Activated T-helper 17 cell treated with anti-CD3 and anti-CD28 coated beads, Interleukin-2, amount 50 U/mL, for 72 hours (primary cell): ENCODE data around the gene PHLDA2. TPM values are rescaled to one million over a fixed set of nuclear protein-coding genes. Genes with fewer than 3 reads are reported as not detected.
A peak's percentile ranks its signal among the peaks of the same experiment; 100 is the strongest.
"Not testable (repeated sequence)": the region's sequence is repeated elsewhere in the genome, so short reads cannot be mapped to it uniquely, and the experiment has no call there.

Source experiments
- ATAC-seq: fragments of 150-1000 bp; cut with Tn5 transposase; replicated peaks from 2 replicates; pipeline ENCODE4 v1.10.0; 2021; ENCODE audit warnings: mild to moderate bottlenecking, moderate library complexity
- H3K27ac Mint-ChIP-seq: one replicate; pipeline ENCODE4 v1.8.0; 2022; ENCODE audit warnings: mixed read lengths
- H3K27me3 Mint-ChIP-seq: one replicate; pipeline ENCODE4 v1.8.0; 2022; ENCODE audit warnings: mixed read lengths
- H3K36me3 Mint-ChIP-seq: one replicate; pipeline ENCODE4 v1.8.0; 2022; ENCODE audit warnings: low read depth, mild to moderate bottlenecking, mixed read lengths
- H3K4me1 Mint-ChIP-seq: one replicate; pipeline ENCODE4 v1.8.0; 2022; ENCODE audit warnings: mixed read lengths
- H3K4me3 Mint-ChIP-seq: one replicate; pipeline ENCODE4 v1.8.0; 2022; ENCODE audit warnings: mild to moderate bottlenecking, mixed read lengths
- H3K9me3 Mint-ChIP-seq: one replicate; pipeline ENCODE4 v1.8.0; 2022; ENCODE audit warnings: mixed read lengths
- total RNA-seq, 2 donors: library from RNA; stranded (reverse); gene quantifications; one replicate each; pipeline ENCODE4 v1.2.3, GENCODE V29; 2022

Gene PHLDA2
- total RNA-seq, 2 donors from 2014 or later: 5.6 to 9.1 TPM

DNA sequence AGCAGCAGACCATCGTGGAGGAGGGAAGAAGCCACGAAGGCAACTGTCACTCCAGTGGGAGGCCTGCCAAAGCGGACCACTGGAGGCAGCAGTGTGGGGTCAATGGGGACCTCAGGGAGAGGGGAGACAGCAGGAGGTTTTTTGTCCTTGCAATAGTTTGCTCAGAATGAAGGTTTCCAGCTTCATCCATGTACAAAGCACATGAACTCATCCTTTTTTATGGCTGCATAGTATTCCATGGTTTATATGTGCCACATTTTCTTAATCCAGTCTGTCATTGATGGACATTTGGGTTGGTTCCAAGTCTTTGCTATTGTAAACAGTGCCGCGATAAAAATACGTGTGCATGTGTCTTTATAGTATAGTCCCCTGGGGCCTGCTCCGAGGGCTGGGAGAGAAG, 23.9 kb downstream of the PHLDA2 start:
- not testable (repeated sequence) for H3K9me3 Mint-ChIP-seq, H3K4me3 Mint-ChIP-seq, H3K27ac Mint-ChIP-seq, H3K27me3 Mint-ChIP-seq, H3K36me3 Mint-ChIP-seq, H3K4me1 Mint-ChIP-seq, ATAC-seq

DNA sequence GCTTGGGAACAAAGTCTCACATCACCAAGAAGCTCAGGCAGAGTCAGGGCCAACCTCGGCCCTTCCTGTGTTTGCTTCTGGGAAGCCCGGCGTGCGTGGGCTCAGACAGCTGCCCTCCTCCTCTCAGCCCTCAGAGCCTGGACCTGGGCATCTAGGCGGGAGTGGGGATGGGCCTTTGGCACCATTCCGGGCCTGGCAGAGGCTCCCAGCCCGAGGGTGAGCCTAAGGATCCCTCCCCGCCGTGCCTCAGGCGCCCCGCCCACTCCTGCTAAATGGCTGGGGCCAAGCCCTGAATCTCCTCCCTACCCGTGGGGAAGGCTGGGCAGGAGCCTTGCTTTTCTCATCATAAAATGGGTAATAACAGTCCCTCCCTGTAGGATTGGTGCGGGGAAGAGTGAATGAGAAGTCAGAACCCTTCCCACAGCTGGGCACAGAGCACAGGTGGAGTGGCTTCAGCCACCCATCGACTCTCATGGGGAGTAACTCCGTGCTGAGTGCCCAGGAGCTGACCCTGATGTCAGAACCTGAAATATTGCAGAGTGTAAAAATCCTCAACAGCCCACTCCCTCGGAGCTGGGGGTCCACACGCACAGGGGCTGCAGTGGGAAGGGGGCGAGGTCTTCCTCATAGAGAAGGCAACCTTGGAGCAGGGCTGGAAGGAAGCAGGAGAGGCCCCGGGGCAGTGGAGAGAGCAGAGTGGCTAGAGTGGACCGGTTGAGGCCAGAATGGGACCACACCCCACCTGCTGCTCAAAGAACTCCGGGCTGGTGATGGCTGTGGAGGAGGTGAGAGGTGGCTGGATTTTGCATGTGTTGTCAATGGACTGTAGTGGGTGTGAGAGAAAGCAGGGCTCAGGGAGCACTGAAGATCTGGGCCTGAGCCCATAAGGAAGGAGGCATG, 24.8 kb downstream of the PHLDA2 start:
- Mint-ChIP-seq H3K4me3 (peak overlapping the region; percentile 68), H3K9me3 (no peaks in the 10 kb centered on the region), H3K27ac (no peak overlapping the region), H3K36me3 (no peaks in the 10 kb centered on the region), H3K27me3 (no peaks in the 10 kb centered on the region), H3K4me1 (peaks cover 9% of the 10 kb centered on the region)
- no peak for ATAC-seq

DNA sequence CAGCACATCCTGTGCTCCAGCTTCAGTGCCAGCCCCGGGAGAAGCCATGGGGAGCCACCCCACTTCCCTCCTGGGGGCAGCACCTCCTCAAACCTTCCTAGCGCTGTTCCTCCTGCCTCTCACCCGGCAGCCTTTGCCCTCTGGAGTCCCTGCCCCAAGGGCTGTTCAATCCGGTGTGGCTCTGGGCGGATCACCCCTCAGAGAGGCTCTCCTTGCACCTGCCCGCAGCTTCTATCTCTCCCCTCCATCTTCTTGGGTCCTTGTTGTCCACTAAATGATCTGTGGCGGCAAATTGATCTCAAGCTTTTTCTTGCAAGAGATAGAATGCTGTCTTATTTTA, 25.6 kb downstream of the PHLDA2 start:
- H3K27me3 Mint-ChIP-seq: no peaks in the 10 kb centered on the region
- no peaks in the 10 kb centered on the region for H3K36me3 Mint-ChIP-seq

DNA sequence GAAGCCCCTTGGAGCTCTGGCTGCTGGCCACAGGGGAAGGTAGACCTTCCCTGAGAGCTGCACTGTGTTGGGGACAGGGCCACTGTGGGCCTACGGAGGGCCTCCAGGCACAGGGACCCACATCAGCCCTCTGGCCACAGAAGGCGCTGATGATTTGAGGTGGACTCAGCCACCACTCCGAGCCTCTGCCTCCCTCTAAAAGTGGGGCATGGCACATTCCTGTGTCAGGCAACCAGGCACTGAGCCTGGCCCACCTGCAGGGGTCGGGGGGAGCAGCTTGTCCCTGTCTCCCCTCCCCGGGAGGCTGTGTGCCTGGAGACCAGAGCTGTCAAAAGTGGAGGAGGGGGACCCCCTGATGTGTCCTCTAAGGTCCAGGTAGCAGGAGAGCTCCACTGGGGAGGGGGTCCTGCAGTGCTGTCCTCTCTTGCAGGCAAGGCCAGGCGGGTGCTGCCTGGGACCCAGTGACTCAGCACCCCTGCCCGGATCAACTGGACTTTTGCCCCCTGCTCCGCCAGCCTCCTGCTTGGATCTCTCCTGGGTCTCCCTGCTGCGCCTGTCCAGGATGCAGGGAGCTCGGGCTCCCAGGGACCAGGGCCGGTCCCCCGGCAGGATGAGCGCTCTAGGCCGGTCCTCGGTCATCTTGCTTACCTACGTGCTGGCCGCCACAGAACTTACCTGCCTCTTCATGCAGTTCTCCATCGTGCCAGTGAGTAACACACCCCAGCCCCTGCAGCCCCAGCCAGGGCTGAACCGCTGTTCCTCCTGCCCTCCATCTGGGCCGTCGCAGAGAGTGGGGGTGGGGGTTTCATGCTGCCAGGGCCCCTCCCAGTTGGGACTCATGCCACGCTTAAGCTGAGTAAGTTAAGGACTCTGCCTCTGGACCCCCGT, 26.2 kb downstream of the PHLDA2 start:
- Mint-ChIP-seq H3K27me3 (no peaks in the 10 kb centered on the region), H3K36me3 (no peaks in the 10 kb centered on the region), H3K27ac (peak overlapping the region; percentile 58), H3K9me3 (no peaks in the 10 kb centered on the region), H3K4me3 (peak overlapping the region; percentile 68), H3K4me1 (peaks cover 23% of the 10 kb centered on the region)
- ATAC-seq: no peak

More for the DNA sequence above, 25.6 kb downstream of the PHLDA2 start:
- no peaks in the 10 kb centered on the region for H3K9me3 Mint-ChIP-seq
- H3K4me3 Mint-ChIP-seq: peak overlapping the region; percentile 68
- no peak for ATAC-seq
- peaks cover 16% of the 10 kb centered on the region for H3K4me1 Mint-ChIP-seq
- H3K27ac Mint-ChIP-seq: peak overlapping the region; percentile 58

DNA sequence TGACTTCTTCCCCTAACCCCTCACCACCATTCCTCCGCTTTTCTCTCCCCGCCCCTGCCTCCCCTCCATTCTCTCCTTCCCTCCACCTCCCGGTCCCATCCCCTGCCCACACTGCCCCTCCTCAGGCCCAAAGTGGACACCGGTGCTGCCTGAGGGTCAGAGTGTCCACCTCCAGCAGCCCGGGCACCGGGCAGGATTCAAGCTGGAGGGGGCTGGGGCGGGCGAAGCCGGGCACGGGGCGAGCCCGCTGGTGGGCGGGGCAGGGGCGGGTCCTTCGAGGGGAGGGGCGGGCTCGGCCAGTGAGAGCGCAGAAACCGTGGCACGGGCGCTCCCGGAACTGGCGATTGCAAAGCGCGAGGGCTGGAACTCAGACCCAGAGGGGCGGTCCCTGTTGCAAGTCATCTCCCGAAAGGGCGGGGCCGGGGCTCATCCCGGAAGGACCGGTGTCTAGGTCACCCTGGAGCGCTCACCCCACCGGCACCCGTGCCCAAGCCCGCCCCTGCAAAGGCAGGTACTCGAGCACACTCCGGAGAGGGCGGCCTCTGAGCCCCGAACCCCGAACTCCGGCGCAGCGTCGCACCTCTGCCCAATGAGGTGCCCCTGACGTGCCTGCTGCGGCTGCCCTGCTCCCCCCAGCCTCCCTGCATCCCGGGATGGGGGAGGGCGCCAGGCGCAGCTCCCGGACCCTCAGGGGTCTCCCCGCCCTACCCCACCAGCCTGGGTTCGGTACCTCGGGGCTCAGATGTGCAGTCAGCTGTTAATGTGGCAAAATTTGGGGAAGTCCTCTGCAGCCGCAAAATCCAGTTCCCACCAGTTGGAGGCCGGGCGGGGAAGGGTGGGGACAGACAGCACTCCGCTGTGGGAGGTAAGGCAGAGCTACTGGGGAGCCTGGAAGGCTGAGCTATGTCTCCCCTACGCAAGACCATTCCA, 27.1 kb downstream of the PHLDA2 start:
- Mint-ChIP-seq H3K27ac (no peak overlapping the region), H3K4me1 (peaks cover 27% of the 10 kb centered on the region)

DNA sequence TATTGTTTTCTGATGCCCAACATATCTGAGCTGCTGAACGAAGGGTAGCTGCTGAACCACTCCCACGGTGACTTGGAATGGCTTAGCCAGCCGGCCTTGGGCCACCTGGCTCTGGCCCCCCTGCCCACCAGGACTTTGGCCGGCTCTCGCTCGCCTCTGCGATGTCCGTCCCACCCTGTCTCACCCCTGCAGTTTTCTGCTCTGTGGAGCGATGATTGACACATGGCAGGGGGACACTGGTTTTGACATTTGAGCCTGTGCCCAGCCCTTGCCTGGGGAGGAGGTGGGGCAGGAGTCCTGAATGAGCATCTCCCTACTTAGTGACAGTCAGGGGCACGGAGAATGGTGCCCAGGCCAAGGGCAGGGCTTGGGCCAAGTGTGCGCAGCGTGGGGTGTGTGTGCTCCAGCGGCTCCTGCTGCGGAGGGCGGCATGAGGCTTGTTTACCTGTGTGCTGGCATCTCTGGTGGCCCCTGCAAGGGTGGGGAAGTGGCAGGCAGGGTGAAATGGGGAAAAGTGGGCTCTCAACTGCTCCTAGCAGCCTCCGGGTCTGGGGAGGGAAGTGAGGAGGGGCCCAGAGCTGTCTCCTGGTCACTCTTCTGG, 27.9 kb downstream of the PHLDA2 start:
- ATAC-seq: no peak
- Mint-ChIP-seq H3K4me3 (peak overlapping the region; percentile 68), H3K4me1 (peaks cover 27% of the 10 kb centered on the region), H3K27ac (peak overlapping the region; percentile 8), H3K27me3 (no peaks in the 10 kb centered on the region), H3K9me3 (no peaks in the 10 kb centered on the region), H3K36me3 (no peaks in the 10 kb centered on the region)

More for the DNA sequence above, 27.1 kb downstream of the PHLDA2 start:
- Mint-ChIP-seq H3K27me3 (no peaks in the 10 kb centered on the region), H3K36me3 (no peaks in the 10 kb centered on the region), H3K4me3 (peak overlapping the region; percentile 68), H3K9me3 (no peaks in the 10 kb centered on the region)
- ATAC-seq: peak; percentile 98

DNA sequence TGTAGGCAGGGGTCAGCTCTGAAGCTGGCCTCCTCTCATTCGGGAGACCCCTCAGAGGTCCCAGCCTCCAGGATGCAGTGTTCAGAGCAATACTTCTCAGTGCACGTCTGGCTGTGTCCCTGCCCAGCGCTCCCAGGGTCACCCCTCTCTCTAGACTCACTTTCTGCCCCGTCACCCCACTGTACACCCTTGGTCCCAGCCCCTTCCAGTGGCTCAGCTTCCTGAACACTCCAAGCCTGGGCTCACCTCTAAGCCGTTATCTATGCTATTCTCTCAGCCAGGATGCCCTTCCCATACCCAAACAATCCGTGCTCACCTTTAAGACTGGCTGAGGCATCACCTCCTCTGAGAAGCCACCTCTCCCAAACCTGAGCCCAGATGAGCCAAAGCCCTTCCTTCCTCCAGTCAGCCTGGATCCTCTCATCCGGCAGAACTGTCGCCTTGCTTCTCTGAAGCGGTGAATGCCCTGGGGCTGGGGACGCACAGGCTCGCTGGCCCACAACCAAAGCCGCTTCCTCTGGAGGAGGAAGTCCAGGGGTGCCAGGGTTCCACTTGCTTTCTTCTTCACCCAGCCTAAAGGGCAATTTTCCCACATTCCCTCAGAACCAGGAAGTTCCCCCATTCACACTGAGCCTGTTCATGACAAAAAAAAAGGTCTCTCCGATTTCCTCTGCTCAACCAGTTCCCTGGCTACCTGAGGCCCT, 30.0 kb downstream of the PHLDA2 start:
- H3K4me3 Mint-ChIP-seq: peak overlapping the region; percentile 80
- ATAC-seq: no peak
- no peaks in the 10 kb centered on the region for H3K36me3 Mint-ChIP-seq
- H3K4me1 Mint-ChIP-seq: peaks cover 27% of the 10 kb centered on the region
- peak overlapping the region; percentile 90 for H3K27ac Mint-ChIP-seq
- H3K9me3 Mint-ChIP-seq: no peaks in the 10 kb centered on the region
- no peaks in the 10 kb centered on the region for H3K27me3 Mint-ChIP-seq

DNA sequence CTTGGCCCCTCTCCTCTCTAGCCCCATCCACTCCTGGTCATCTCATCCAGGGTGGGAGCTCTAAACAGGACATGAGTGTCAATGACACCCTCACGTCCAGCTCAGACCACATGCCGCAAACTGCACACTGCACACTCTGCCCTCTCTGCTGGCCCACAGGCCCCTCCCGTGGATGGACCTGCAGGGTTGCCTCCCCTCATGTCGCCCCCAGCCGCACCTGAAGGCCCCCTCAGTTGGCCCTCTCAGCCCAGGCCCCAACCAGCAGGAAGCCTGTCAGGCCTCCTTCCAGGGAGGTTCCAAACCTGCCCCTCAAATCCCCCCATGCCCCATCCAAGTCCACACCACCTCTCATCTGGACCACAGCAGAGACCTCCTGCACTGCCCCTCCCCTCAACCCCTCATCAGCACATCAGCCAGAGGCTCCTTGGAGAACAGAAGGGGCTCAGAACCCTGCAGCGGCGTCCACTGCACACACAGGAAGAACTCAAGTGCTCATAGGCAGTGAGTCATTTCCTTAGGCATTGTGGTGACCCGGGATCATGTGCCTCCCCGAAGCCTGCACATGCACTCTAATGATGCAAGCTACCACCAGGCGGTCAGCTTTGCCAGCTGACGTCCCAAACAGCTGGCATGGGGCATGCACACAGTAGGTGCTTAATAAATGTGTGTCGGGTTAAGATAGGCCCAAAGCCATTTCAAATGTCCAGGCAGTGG, 30.7 kb downstream of the PHLDA2 start:
- H3K27me3 Mint-ChIP-seq: no peaks in the 10 kb centered on the region

DNA sequence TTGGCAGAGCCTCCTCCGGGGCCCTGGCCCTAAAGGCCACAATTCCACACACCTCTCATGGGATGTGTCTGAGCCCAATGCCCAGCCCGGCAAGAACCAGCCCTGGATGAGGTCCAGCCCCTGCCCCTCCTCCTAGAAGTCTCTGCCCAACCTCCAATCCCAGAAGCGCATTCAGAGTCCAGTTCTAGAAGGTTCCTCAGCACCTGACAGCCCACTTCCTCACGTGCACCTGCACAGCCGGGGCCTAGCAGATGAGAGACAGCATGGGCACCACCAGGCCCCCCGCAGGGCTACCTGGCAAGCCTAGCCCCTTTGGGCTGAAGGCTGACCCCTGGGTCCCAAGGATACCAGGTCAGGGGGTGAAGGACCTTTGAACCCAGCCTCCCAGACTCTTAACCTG, 32.2 kb downstream of the PHLDA2 start:
- Mint-ChIP-seq H3K27me3 (no peaks in the 10 kb centered on the region), H3K9me3 (no peaks in the 10 kb centered on the region), H3K36me3 (no peaks in the 10 kb centered on the region), H3K4me1 (peaks cover 22% of the 10 kb centered on the region), H3K4me3 (no peak overlapping the region), H3K27ac (no peak overlapping the region)
- no peak for ATAC-seq

More for the DNA sequence above, 30.7 kb downstream of the PHLDA2 start:
- H3K27ac Mint-ChIP-seq: peak overlapping the region; percentile 90
- no peaks in the 10 kb centered on the region for H3K36me3 Mint-ChIP-seq
- peak overlapping the region; percentile 80 for H3K4me3 Mint-ChIP-seq
- peaks cover 22% of the 10 kb centered on the region for H3K4me1 Mint-ChIP-seq
- peak; percentile 69 for ATAC-seq
- H3K9me3 Mint-ChIP-seq: no peaks in the 10 kb centered on the region

DNA sequence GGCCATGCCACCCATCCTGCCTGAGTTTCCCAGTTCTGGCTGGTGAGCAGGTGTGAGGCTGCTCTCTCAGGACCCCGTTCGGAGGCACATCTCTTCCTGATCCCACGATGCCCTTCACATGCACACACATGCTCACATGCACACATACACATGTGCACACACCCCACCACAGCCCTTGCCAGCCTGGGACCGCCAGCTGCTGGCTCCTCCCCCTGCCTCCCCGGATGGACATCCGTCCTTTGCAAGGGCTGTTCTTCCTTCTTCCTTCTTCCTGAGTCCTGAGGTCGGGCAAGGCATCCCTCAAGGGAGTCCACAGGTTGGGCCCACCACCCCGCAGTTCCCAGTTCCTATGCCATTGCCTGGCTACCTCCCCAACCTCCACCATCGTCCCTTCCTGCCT, 33.2 kb downstream of the PHLDA2 start:
- no peaks in the 10 kb centered on the region for H3K9me3 Mint-ChIP-seq
- H3K27me3 Mint-ChIP-seq: no peaks in the 10 kb centered on the region
- peaks cover 22% of the 10 kb centered on the region for H3K4me1 Mint-ChIP-seq
- peak overlapping the region; percentile 56 for H3K27ac Mint-ChIP-seq
- H3K4me3 Mint-ChIP-seq: no peak overlapping the region
- H3K36me3 Mint-ChIP-seq: no peaks in the 10 kb centered on the region
- ATAC-seq: no peak

DNA sequence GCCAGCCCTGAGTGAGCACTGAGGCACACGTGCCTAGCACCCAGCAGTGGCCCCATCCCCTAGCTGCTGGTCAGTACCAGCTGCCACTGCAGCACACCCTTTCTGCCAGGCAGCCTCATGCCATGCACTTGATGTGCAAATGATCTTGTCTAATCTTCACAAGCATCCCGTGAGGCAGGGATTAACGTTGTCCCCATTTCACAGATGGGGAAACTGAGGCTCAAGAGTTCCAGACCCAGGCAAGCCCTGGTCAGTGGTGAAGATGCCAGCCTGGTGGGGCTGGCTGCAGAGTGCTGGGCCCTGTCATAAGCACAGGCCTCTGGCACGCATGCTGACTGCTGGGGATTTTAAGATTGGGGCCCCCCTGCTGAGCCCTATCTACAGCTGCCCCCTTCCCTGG, 35.3 kb downstream of the PHLDA2 start:
- Mint-ChIP-seq H3K27ac (no peak overlapping the region), H3K36me3 (no peaks in the 10 kb centered on the region), H3K9me3 (no peaks in the 10 kb centered on the region), H3K27me3 (no peaks in the 10 kb centered on the region), H3K4me1 (peaks cover 13% of the 10 kb centered on the region), H3K4me3 (no peak overlapping the region)
- ATAC-seq: no peak

DNA sequence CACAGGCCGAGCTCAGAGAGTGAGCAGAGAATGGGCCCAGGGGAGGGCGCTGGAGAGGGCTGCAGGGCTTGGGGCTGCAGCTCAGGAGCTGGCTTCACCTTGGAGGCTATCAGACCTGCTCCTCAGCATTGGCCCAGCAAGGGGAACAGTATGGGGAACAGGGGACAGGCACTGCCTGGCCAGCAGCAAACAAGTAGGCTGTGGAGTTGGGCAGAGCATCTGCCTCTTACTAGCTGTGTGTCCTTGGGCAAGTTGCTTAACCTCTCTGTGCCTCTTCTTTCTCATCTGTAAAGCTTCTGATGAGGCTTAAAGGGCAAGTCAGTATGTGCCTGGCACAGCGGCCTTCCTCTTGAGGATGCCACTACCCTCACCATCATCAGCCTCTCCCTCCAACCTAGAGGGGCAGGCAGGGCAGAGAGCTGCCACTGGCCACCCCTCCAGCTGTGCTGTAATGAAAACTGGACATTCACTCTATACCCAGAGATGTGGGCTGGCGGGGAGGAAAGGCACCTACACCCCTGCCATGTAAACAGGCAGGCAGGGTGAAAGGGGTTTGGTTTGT, 36.2 kb downstream of the PHLDA2 start:
- Mint-ChIP-seq H3K4me3 (peak overlapping the region; percentile 82), H3K9me3 (no peaks in the 10 kb centered on the region), H3K36me3 (no peaks in the 10 kb centered on the region), H3K27me3 (no peaks in the 10 kb centered on the region), H3K4me1 (peaks cover 5% of the 10 kb centered on the region), H3K27ac (peak overlapping the region; percentile 83)
- ATAC-seq: peak; percentile 77
